ENCODE data around the gene IRF2BP1. TPM values are rescaled to one million over a fixed set of nuclear protein-coding genes. Genes with fewer than 3 reads are reported as not detected.
"Not testable (repeated sequence)": the region's sequence is repeated elsewhere in the genome, so short reads cannot be mapped to it uniquely, and the experiment has no call there.

Gene IRF2BP1
- polyA plus RNA-seq, 1 donor, result 20.8 TPM

- DNase-seq, result no peak
These were observed 4.6 kb downstream of the IRF2BP1 start for GRCh38 chr19:45881082-45881908.

- DNase-seq, result no peak
These were observed 6.0 kb downstream of the IRF2BP1 start for GRCh38 chr19:45879971-45880370.

GRCh38 chr19:45879055-45879454, 6.9 kb downstream of the IRF2BP1 start:
- DNase-seq, result no peak

- DNase-seq, result no peak
These were observed 7.7 kb downstream of the IRF2BP1 start for GRCh38 chr19:45878043-45878794.

- peak; percentile 62 for DNase-seq
These were observed 9.3 kb downstream of the IRF2BP1 start for GRCh38 chr19:45876411-45877197.

GRCh38 chr19:45876161-45876410, 9.9 kb downstream of the IRF2BP1 start:
- no peak for DNase-seq

GRCh38 chr19:45874620-45874966, 11.3 kb downstream of the IRF2BP1 start:
- no peak for DNase-seq

GRCh38 chr19:45873219-45873772, 12.6 kb downstream of the IRF2BP1 start:
- no peak for DNase-seq

GRCh38 chr19:45872095-45872919, 13.6 kb downstream of the IRF2BP1 start:
- no peak for DNase-seq

- no peak for DNase-seq
These were observed 15.1 kb downstream of the IRF2BP1 start for GRCh38 chr19:45870798-45871197.

- not testable (repeated sequence) for DNase-seq
These were observed 18.7 kb downstream of the IRF2BP1 start for GRCh38 chr19:45867241-45867640.

- no peak for DNase-seq
These were observed 19.4 kb downstream of the IRF2BP1 start for GRCh38 chr19:45866400-45867176.

GRCh38 chr19:45865269-45865948, 20.5 kb downstream of the IRF2BP1 start:
- DNase-seq, result no peak

- no peak for DNase-seq
These were observed 21.3 kb downstream of the IRF2BP1 start for GRCh38 chr19:45864629-45865082.

- no peak for DNase-seq
These were observed 21.9 kb downstream of the IRF2BP1 start, which contains the start of gene FOXA3 for GRCh38 chr19:45863840-45864628. Gene FOXA3, plus strand, starts transcription at chr19:45864326. Its CDS starts 131 bp downstream, at chr19:45864457.

- no peak for DNase-seq
These were observed 22.6 kb downstream of the IRF2BP1 start for GRCh38 chr19:45863335-45863839.

GRCh38 chr19:45862564-45863334, 23.2 kb downstream of the IRF2BP1 start, which contains the start of gene SYMPK:
Gene SYMPK, minus strand, starts transcription at chr19:45863147. Its CDS starts 8,652 bp downstream, at chr19:45854495.
- DNase-seq, result peak; percentile 99

- DNase-seq, result no peak
These were observed 23.7 kb downstream of the IRF2BP1 start for GRCh38 chr19:45862271-45862563.
